Panc1 (cell line): ENCODE measurements around the gene CLCN6.

Experiments used
- CTCF ChIP-seq: fragments of 450-650 bp; IDR thresholded peaks from 2 replicates; pipeline ENCODE4 v1.5.1; 2017; ENCODE audit warnings: mild to moderate bottlenecking
- POLR2AphosphoS5 ChIP-seq: IDR thresholded peaks from 2 replicates; pipeline ENCODE4 v1.6.1; 2012; ENCODE audit warnings: mild to moderate bottlenecking, low read depth, low read length, moderate library complexity
- REST ChIP-seq, 2 experiments: IDR thresholded peaks; 2 replicates each; pipeline ENCODE4 v1.6.1; 2011 to 2012; ENCODE audit warnings: low read depth in 2 of 2, control low read depth in 1 of 2, low read length in 1 of 2, mild to moderate bottlenecking in 1 of 2, moderate library complexity in 1 of 2; ENCODE audit not compliant: insufficient read depth in 1 of 2
- SIN3A ChIP-seq: IDR thresholded peaks from 2 replicates; pipeline ENCODE4 v1.6.1; 2012; ENCODE audit warnings: low read depth, mild to moderate bottlenecking, low read length, moderate library complexity, borderline replicate concordance; ENCODE audit not compliant: insufficient read depth
- TCF7L2 ChIP-seq: IDR thresholded peaks from 2 replicates; pipeline ENCODE4 v1.6.1; 2011; ENCODE audit warnings: mild to moderate bottlenecking, low read depth, low read length, inconsistent platforms

- no peak for TF ChIP-seq CTCF
- TF ChIP-seq SIN3A: no peak
- no peak for TF ChIP-seq REST (IDR thresholded peaks at IDR 0.05; ENCODE audit: insufficient read depth in 1 of 2, low read depth in 2 of 2, low read length in 1 of 2)
- no peak for TF ChIP-seq POLR2AphosphoS5
- no peak for TF ChIP-seq TCF7L2
Measured at GRCh38 chr1:11837767-11838348, 31.9 kb downstream of the CLCN6 start.
